Measurements from ENCODE around the gene LY6G5C. TPM values are rescaled to one million over a fixed set of nuclear protein-coding genes. Genes with fewer than 3 reads are reported as not detected.

The LY6G5C gene
- total and polyA plus RNA-seq, 2 of the 13 experiments (the other 11 are each of a cell fraction or from before 2014, with no cell fraction given), result 0.33 to 0.55 TPM

GRCh38 chr6:31659649-31660380, 21.1 kb downstream of the LY6G5C start:
- POLR2A ChIA-PET, result interaction anchor here (0.6 to 7.4 kb wide), 23 partner anchors 6 to 286 kb away, joined by 3 to 438 read pairs (median 5); partner anchors contain the start of genes AIF1, APOM, BAG6 and CFB
- in situ Hi-C loops (cut with HindIII; ENCODE audit: extremely low pct_ligation_motif_present, low pct_unique_long_range_greater_than_20kb), result no loop called here
- TF ChIP-seq FOXO1 (CRISPR knock-in tag; IDR thresholded peaks at IDR 0.05) (no peak), RELA (CRISPR knock-in tag; IDR thresholded peaks at IDR 0.05) (0 out of 2 replicates have a peak, but pooled peaks have one; percentile 16), NAIF1 (CRISPR knock-in tag; IDR thresholded peaks at IDR 0.05; ENCODE audit: borderline replicate concordance) (no peak; the same call in 1 of the 2 replicates), MXD1 (CRISPR knock-in tag; IDR thresholded peaks at IDR 0.05) (no peak), ZFAT (CRISPR knock-in tag; conservative IDR thresholded peaks at IDR 0.05) (no peak), ZKSCAN8 (CRISPR knock-in tag; IDR thresholded peaks at IDR 0.05; ENCODE audit: borderline replicate concordance) (no peak), NCOA1 (CRISPR knock-in tag; IDR thresholded peaks at IDR 0.05) (no peak), HIC2 (CRISPR knock-in tag; IDR thresholded peaks at IDR 0.05; ENCODE audit: low read depth) (no peak), ZNF557 (CRISPR knock-in tag; IDR thresholded peaks at IDR 0.05) (no peak), HOXA7 (CRISPR knock-in tag; IDR thresholded peaks at IDR 0.05) (no peak), ZNF280B (CRISPR knock-in tag; IDR thresholded peaks at IDR 0.05; ENCODE audit: borderline replicate concordance) (no peak), MLLT10 (CRISPR knock-in tag; IDR thresholded peaks at IDR 0.05) (no peak), KLF9 (CRISPR knock-in tag; IDR thresholded peaks at IDR 0.05; ENCODE audit: low read depth) (no peak), NPAS2 (CRISPR knock-in tag; IDR thresholded peaks at IDR 0.05; ENCODE audit: borderline replicate concordance) (no peak), PAX8 (CRISPR knock-in tag; IDR thresholded peaks at IDR 0.05; ENCODE audit: borderline replicate concordance) (no peak), ZNF777 (CRISPR knock-in tag; IDR thresholded peaks at IDR 0.05) (no peak)
- TF ChIP-seq, protein P1, sequence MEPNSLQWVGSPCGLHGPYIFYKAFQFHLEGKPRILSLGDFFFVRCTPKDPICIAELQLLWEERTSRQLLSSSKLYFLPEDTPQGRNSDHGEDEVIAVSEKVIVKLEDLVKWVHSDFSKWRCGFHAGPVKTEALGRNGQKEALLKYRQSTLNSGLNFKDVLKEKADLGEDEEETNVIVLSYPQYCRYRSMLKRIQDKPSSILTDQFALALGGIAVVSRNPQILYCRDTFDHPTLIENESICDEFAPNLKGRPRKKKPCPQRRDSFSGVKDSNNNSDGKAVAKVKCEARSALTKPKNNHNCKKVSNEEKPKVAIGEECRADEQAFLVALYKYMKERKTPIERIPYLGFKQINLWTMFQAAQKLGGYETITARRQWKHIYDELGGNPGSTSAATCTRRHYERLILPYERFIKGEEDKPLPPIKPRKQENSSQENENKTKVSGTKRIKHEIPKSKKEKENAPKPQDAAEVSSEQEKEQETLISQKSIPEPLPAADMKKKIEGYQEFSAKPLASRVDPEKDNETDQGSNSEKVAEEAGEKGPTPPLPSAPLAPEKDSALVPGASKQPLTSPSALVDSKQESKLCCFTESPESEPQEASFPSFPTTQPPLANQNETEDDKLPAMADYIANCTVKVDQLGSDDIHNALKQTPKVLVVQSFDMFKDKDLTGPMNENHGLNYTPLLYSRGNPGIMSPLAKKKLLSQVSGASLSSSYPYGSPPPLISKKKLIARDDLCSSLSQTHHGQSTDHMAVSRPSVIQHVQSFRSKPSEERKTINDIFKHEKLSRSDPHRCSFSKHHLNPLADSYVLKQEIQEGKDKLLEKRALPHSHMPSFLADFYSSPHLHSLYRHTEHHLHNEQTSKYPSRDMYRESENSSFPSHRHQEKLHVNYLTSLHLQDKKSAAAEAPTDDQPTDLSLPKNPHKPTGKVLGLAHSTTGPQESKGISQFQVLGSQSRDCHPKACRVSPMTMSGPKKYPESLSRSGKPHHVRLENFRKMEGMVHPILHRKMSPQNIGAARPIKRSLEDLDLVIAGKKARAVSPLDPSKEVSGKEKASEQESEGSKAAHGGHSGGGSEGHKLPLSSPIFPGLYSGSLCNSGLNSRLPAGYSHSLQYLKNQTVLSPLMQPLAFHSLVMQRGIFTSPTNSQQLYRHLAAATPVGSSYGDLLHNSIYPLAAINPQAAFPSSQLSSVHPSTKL (CRISPR knock-in tag; IDR thresholded peaks at IDR 0.05), result no peak

More at GRCh38 chr6:31659649-31660380, 21.1 kb downstream of the LY6G5C start:
- Histone ChIP-seq H4K20me1 (ENCODE audit: insufficient read depth, low read length) (peaks cover 19% of the 10 kb centered on the region; the same call in 1 of the 2 replicates), H3K4me2 (ENCODE audit: low read depth, low read length) (peak overlapping the region; percentile 100), H2AFZ (ENCODE audit: low read length) (no peak overlapping the region), H3K4me1 (ENCODE audit: insufficient read depth, low read length) (peaks cover 94% of the 10 kb centered on the region), H3K27me3 (ENCODE audit: control insufficient read depth in 1 of 2, insufficient read depth in 2 of 2, low read length in 2 of 2) (no peaks in the 10 kb centered on the region; a peak in 2 of 5 replicates), H3K79me2 (ENCODE audit: insufficient read depth, low read length) (peaks cover 70% of the 10 kb centered on the region), H3K9me3 (ENCODE audit: low read length) (no peaks in the 10 kb centered on the region), H3K27ac (ENCODE audit: extremely low read length, insufficient read depth, low read length) (peak overlapping the region; percentile 73), H3K4me3 (replicated peaks in 1 of 3; ENCODE audit: insufficient read depth in 1 of 3, low read depth in 2 of 3, low read length in 3 of 3) (peak overlapping the region; percentile 56 to 78 (median 68)), H3K36me3 (replicated peaks in 1 of 2; ENCODE audit: control insufficient read depth in 1 of 2, insufficient read depth in 2 of 2, low read length in 2 of 2) (peaks cover 10 to 20% of the 10 kb centered on the region in 2 experiments), H3K9ac (ENCODE audit: insufficient read depth, low read depth, low read length) (peak overlapping the region; percentile 72)
- no TSS peak for BruUV-seq (replicated peaks)
- WGBS (ENCODE audit: low lambda C conversion rate), result 15% methylated on average over 7 of the region's 13 CpGs
- peak; percentile 1; the same call in 1 of the 3 replicates for ATAC-seq
- CTCF ChIA-PET (ENCODE audit: low intra/inter-chr PET ratio, low total read pairs), result no interaction called here
- FAIRE-seq, result peak; percentile 23
- DNase-seq (ENCODE audit: low spot score), result no peak
- intact Hi-C loops (cut with micrococcal nuclease; ENCODE audit: unreplicated experiment), result loop anchor here (1.0 to 10.0 kb wide), 2 partner anchors 8 to 115 kb away; partner anchors contain the start of genes ATP6V1G2, BAG6, DDX39B and NFKBIL1
